ENCODE measurements around the gene LARP1.
A peak's percentile ranks its signal among the peaks of the same experiment; 100 is the strongest.

Gene LARP1

GRCh38 chr5:154755361-154756008 is at the start of gene LARP1:
TSS of gene LARP1 (plus strand) at chr5:154755377. CDS start at chr5:154755758, 381 bp downstream.
- no peak for TF ChIP-seq FOXM1 (IDR thresholded peaks at IDR 0.05; ENCODE audit: borderline replicate concordance, low read depth)
- TF ChIP-seq EGR1 (IDR thresholded peaks at IDR 0.05), result 0 out of 2 replicates have a peak, but pooled peaks have one; percentile 16
- peak; percentile 43; the same call in 1 of the 2 replicates for TF ChIP-seq YY1 (IDR thresholded peaks at IDR 0.05; ENCODE audit: low read depth)
- TF ChIP-seq CEBPB (IDR thresholded peaks at IDR 0.05), result no peak
- TF ChIP-seq TEAD4 (IDR thresholded peaks at IDR 0.05), result no peak
- no peak for TF ChIP-seq EP300 (IDR thresholded peaks at IDR 0.05; ENCODE audit: borderline replicate concordance)
- TF ChIP-seq USF1 (IDR thresholded peaks at IDR 0.05), result no peak
- 0 out of 2 replicates have a peak, but pooled peaks have one; percentile 13 for TF ChIP-seq MAX (IDR thresholded peaks at IDR 0.05)
- TF ChIP-seq ZBTB7A (IDR thresholded peaks at IDR 0.05; ENCODE audit: low read depth), result peak; percentile 33; the same call in 1 of the 2 replicates
- TF ChIP-seq TAF1 (IDR thresholded peaks at IDR 0.05; ENCODE audit: low read depth), result peak; percentile 45; the same call in 1 of the 2 replicates
- no peak for TF ChIP-seq REST (IDR thresholded peaks at IDR 0.05; ENCODE audit: low read depth)
- no peak; the same call in 1 of the 2 replicates for TF ChIP-seq TCF12 (IDR thresholded peaks at IDR 0.05; ENCODE audit: low read depth)
- TF ChIP-seq RAD21 (IDR thresholded peaks at IDR 0.05; ENCODE audit: low read depth), result no peak
- no peak for TF ChIP-seq CREB1 (IDR thresholded peaks at IDR 0.05; ENCODE audit: low read depth)

GRCh38 chr5:154706416-154706815 is 48.8 kb upstream of the LARP1 start:
- TF ChIP-seq NFIC (IDR thresholded peaks at IDR 0.05) (no peak), TCF12 (IDR thresholded peaks at IDR 0.05; ENCODE audit: low read depth) (no peak), ZBTB7A (IDR thresholded peaks at IDR 0.05; ENCODE audit: low read depth) (no peak), EP300 (IDR thresholded peaks at IDR 0.05; ENCODE audit: borderline replicate concordance) (no peak), USF1 (IDR thresholded peaks at IDR 0.05) (no peak), FOXM1 (IDR thresholded peaks at IDR 0.05; ENCODE audit: borderline replicate concordance, low read depth) (no peak), TEAD4 (IDR thresholded peaks at IDR 0.05) (no peak), REST (IDR thresholded peaks at IDR 0.05; ENCODE audit: low read depth) (no peak)

GRCh38 chr5:154707641-154708040 is 47.5 kb upstream of the LARP1 start:
- TF ChIP-seq FOXM1 (IDR thresholded peaks at IDR 0.05; ENCODE audit: borderline replicate concordance, low read depth) (no peak), TAF1 (IDR thresholded peaks at IDR 0.05; ENCODE audit: low read depth) (no peak)

GRCh38 chr5:154708207-154708606 is 47.0 kb upstream of the LARP1 start:
- TF ChIP-seq CREB1 (IDR thresholded peaks at IDR 0.05; ENCODE audit: low read depth), result no peak
- TF ChIP-seq USF1 (IDR thresholded peaks at IDR 0.05), result no peak
- TF ChIP-seq RAD21 (IDR thresholded peaks at IDR 0.05; ENCODE audit: low read depth), result no peak
- no peak for TF ChIP-seq CEBPB (IDR thresholded peaks at IDR 0.05)
- TF ChIP-seq NFIC (IDR thresholded peaks at IDR 0.05), result no peak

- TF ChIP-seq RAD21 (IDR thresholded peaks at IDR 0.05; ENCODE audit: low read depth), result no peak
- no peak for TF ChIP-seq MAX (IDR thresholded peaks at IDR 0.05)
- no peak for TF ChIP-seq TAF1 (IDR thresholded peaks at IDR 0.05; ENCODE audit: low read depth)
- TF ChIP-seq EP300 (IDR thresholded peaks at IDR 0.05; ENCODE audit: borderline replicate concordance), result no peak
- no peak for TF ChIP-seq YY1 (IDR thresholded peaks at IDR 0.05; ENCODE audit: low read depth)
- no peak for TF ChIP-seq TCF12 (IDR thresholded peaks at IDR 0.05; ENCODE audit: low read depth)
- no peak for TF ChIP-seq CEBPB (IDR thresholded peaks at IDR 0.05)
- TF ChIP-seq EGR1 (IDR thresholded peaks at IDR 0.05), result no peak
- no peak for TF ChIP-seq REST (IDR thresholded peaks at IDR 0.05; ENCODE audit: low read depth)
- TF ChIP-seq CREB1 (IDR thresholded peaks at IDR 0.05; ENCODE audit: low read depth), result no peak
- TF ChIP-seq TEAD4 (IDR thresholded peaks at IDR 0.05), result no peak
- no peak for TF ChIP-seq NFIC (IDR thresholded peaks at IDR 0.05)
- TF ChIP-seq FOXM1 (IDR thresholded peaks at IDR 0.05; ENCODE audit: borderline replicate concordance, low read depth), result no peak
Measured at GRCh38 chr5:154708846-154709245, 46.3 kb upstream of the LARP1 start.

Measured in Ishikawa (cell line).